ENCODE data around the gene STXBP5L.
"Not testable (repeated sequence)": the region's sequence is repeated elsewhere in the genome, so short reads cannot be mapped to it uniquely, and the experiment has no call there.

Gene STXBP5L

DNA sequence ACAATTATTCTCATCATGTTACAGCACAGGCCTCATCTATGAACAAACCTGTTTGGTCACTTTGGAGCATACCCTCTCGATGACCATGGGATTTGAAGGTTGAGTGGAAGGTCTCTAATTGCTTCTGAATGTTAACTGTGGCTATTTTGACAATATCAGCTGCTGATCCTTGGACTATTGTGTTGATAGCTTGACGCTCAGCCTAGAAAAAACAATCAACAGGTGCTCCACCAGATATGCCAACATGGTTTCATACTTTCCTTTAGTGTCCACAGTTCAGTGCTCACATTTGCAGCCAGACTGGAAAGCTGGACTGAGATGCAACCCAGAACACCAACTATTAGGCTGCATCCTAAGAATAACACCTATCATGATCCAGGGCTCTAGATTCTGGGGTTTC, 528.1 kb downstream of the STXBP5L start:
- no peak for DNase-seq

DNA sequence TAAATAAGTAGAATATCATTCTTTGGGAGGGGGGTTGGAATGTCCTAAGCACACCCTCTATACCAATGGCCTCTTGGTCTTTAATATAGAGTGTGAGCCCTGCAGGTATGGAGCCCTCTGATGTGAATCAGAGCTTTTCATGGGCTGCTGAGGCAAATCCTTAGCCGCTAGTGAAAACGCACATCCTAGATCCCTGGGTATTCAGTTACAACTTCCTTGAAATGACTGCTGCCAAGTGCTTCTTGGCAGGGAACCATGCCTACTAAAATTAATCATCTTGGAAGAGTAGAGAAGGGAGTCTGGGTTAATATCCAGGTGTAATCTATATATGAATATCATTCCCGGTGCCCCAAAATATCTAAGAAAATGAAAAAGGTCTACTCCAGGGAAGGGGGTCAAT, 528.6 kb downstream of the STXBP5L start:
- DNase-seq = no peak

DNA sequence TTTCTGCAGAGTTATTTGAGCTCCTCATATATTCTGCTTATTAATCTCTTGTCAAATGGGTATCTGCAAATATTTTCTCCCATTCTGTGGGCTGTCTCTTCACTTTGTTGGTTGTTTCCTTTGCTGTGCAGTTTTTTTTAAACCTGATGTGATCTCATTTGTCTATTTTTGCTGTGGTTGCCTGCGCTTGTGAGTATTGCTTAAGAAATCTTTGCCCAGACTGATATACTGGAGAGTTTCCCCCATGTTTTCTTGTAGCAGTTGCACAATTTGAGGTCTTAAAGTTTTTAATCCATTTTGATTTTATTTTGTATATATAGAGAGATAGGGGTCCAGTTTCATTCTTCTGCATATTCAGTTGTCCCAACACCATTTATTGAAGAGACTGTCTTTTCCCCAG, 535.5 kb downstream of the STXBP5L start:
- no peak for DNase-seq

DNA sequence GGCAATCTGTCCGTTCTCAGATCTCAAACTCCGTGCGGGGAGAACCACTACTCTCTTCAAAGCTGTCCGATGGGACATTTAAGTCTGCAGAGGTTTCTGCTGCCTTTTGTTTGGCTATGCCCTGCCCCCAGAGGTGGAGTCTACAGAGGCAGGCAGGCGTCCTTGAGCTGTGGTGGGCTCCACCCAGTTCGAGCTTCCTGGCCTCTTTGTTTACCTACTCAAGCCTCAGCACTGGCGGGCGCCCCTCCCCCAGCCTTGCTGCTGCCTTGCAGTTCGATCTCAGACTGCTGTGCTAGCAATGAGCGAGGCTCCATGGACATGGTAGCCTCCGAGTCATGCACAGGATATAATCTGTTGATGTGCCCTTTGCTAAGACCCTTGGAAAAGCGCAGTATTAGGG, 543.7 kb downstream of the STXBP5L start:
- not testable (repeated sequence) for DNase-seq

DNA sequence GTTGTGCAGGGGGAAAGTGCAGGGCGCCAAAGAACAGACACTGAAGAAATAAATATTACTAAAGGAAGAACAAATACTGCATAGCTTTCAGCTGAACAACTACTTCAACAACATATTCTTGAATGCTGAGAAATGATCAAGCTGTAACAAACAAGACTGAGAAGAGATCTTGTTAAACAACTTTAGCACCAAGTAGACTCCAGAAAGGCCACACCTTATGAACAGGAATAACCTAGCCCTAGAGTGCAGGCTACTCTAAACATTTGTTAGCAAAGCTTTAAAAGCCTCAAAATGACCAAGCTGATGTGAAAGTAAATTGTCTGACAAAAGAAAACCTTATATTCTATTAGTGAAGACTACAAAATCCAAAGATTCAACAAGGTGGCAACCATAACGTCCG, 554.6 kb downstream of the STXBP5L start:
- no peak for DNase-seq

DNA sequence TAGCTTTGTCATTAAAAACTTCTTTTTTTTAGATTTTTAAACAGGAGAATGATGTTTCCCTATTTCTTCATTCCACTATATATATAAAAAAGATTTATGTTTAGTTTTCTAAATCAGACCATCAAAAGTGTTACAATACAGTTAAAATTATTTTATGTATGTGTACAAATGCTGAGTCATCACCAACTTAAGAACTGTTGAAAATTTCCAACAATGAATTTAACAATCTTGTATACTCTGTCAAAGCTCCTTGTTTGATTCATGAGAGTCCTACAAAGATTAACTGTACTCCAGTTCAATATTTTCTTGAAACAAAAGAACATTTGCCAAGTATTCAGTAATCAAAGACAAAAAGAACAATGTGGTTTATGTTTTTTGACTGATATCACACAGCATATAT, 555.7 kb downstream of the STXBP5L start:
- DNase-seq = no peak

DNA sequence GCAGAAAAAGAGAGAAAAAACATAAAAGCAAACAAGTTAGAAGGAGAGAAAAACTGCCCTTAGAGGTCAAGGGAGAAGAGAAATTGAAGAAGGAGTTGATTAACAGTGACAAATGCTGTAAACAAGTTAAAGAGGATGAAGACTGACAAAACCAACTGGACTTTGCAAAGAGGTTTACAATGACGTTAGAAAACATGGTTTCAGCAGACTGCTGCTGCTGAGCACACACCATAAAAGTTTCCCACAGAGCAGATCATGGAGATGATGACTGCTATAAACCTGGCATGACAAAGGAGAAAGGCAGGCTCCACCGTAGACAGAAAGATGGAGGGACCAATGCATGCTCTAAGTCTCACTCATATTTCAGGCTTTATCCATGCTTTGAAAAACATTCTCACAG, 559.1 kb downstream of the STXBP5L start:
- DNase-seq = no peak

DNA sequence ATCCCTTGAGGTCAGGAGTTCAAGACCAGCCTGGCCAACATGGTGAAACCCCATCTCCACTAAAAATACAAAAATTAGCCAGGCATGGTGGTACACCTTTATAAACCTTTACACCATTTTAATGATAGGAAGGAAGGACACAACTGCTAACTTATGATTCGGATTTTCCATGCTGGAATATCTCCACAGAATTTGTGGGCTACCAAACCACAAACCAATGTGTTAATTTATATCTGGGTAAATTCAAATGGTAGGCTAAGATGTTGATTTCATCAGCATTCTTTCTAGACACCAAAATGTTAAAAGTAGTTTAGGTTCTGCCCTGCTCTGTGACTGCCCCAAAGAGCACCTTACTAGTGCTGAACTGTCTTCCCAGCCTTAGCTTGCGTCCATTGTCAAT, 565.0 kb downstream of the STXBP5L start:
- no peak for DNase-seq
